NCI-H524 (cell line): ENCODE results near the gene SDK1.

ENCODE experiments used
- DNase-seq, 2 experiments: peaks; one replicate each; lab custom pipeline; 2025; lab: John Stamatoyannopoulos, UW

The SDK1 gene

DNA sequence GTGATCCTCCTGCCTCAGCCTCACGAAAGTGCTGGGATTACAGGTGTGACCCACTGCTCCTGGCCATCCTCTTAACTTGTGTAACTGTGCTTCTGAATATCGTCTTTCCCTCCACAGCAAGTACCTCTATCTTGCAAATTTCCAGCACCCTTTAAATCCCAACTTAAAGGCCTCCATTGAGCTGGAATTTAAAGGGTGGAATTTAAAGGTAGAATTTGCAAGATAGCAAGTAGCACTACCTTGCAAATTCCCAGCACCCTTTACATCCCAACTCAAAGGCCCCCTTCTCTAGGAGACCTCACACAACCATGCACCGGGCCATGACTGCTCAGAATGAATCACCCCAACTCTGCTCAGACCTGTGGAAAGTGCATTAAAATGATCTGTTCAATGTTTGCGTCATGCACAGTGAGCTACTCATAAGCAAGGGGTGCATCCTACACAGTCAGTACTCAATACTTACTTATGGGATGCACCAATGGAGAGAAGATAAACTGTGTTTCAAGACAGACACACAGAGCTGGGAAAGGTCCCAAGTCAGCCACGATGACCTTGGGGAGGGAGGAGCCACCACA, 17.8 kb upstream of the SDK1 start:
- DNase-seq: no peak

DNA sequence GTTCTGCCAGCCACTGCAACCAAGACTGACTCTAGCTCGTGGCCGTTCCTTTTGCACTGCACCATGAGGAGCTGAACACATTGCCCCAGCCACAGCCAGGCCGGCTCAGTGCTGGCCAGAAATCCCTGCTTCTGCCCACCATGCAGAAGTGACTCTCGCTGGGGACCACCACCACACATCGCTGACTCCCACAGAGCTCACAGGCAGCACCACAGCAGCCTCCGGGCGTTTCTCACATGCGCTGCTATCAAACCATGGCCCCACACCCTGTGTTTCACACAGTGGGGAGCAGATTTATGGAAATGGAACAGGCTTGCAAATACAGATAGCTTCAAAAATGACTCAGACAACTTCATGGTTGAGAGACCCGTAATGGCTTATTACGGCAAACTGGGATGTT, 15.4 kb upstream of the SDK1 start:
- DNase-seq: no peak

GRCh38 chr7:3289996-3290395, 11.1 kb upstream of the SDK1 start:
- DNase-seq: no peak

GRCh38 chr7:3292694-3293093, 8.4 kb upstream of the SDK1 start:
- no peak for DNase-seq

DNA sequence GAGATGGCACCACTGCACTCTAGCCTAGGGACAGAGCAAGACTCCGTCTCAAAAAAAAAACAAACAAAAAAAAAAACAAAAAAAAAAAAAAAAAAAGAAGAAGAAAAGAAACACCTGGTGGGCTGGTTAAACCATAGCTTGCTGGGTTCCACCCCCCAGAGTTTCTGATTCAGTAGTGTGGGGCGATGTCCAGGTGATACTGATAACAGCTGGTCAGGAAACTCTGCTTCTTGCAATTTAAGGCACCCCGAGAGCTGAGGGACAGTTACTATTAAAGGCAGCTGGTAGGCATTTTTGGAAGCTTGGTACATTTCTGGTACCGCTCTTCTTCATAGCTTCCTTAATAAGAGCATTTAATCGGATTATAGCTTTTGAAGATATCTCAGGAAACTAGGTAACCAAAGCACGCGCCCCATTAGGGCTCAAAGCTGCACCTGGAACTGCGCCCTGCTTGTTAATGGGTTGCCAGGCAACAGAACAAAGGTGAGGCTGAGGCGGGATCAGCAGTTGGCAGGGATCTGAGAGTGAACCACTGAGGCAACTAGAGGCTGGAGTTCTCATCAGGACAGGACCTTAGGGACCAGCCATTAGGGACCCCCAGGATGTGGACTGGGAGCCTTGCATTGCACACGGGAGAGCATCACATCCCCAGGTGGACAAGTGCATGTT, 6.5 kb upstream of the SDK1 start:
- peak; percentile 86 to 93 for DNase-seq

GRCh38 chr7:3297105-3297819, 3.8 kb upstream of the SDK1 start:
- DNase-seq: no peak

- DNase-seq: no peak
These were observed 816 bp upstream of the SDK1 start for GRCh38 chr7:3300221-3300650.

DNA sequence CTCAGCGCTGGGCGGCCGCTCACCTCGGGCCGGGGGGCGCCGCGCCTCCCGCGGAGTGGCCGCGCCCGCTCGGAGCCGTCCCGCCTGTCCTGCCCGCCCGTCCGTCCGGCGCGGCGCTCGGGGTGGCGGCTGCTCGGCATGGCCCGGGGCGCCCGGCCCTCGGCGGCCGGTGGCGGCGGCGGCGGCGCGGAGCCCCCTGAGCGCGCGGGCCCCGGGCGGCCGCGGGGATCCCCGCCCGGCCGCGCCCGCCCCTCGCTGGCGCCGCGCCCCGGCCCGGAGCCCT, 338 bp downstream of the SDK1 start:
- DNase-seq: no peak

- peak in 1 of 2 experiments; percentile 60 for DNase-seq
These were observed 973 bp downstream of the SDK1 start for GRCh38 chr7:3301831-3302618.

DNA sequence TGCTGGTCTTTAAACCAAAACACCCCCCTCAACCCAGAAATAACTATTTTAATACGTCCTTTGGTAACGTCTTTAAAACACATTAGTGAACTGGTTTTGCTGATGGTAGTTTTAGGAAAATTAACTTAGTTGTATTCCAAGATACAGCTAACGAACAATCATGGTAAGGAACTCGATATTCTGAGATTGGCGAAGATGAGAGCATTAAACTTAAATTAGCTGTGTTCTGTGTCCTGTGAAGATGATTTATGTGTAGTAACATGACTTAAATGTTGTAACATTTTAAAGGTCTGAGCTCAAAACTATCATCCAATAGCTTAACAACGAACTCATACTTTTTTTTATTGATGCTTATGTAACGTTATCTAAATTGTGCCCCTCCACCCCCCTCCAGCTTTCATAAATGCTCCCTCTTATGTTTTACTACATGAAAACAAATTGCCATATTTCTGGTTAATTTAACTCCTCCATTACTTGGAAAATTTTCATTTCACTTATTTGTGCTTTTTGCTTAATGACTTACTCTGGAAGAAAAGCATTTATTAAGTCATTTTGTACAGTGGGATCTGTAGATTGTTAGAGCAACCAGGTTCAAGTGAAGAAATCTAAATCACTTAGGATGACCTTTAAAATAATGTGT, 1.7 kb downstream of the SDK1 start:
- no peak for DNase-seq

DNA sequence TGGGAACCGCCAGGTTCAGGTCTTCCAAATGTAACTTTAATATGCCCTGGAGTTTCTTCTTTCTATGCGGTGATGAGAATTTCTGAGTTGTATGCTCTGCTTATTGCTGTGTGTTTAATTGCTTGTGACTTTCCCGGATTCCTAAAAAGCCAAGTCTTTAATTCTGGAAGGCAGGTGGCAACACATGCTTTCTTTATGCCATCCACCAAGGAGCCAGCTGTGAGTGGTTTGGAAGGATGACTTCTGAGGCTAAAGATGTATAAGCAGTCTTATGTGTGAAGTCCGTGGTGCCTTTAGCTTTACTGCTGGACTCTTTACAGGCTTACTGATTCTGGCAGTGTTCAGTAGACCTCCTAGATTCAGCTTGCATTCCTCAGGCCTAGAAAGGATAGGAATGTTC, 3.1 kb downstream of the SDK1 start:
- DNase-seq: peak in 1 of 2 experiments; percentile 34

GRCh38 chr7:3307435-3307834, 6.4 kb downstream of the SDK1 start:
- DNase-seq: no peak

DNA sequence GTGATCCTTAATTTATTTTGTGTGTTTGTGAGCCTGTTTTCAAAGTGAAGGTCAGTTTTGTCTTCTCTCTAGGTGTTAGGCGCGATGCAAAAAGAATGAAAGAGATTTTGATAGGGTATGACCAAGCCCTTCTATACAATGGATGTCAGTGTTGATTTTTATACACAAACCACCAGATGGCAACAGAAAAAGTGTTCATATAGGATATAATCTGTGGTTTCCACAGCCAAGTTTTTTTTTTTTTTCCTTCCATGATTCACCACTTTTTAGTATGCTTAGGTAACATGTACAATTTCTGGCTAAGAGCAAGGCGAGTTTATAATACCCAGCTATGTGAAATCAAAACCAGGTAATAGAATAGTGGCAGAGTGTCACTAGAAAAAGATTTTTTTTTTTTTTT, 8.1 kb downstream of the SDK1 start:
- peak in 1 of 2 experiments; percentile 17 for DNase-seq

DNA sequence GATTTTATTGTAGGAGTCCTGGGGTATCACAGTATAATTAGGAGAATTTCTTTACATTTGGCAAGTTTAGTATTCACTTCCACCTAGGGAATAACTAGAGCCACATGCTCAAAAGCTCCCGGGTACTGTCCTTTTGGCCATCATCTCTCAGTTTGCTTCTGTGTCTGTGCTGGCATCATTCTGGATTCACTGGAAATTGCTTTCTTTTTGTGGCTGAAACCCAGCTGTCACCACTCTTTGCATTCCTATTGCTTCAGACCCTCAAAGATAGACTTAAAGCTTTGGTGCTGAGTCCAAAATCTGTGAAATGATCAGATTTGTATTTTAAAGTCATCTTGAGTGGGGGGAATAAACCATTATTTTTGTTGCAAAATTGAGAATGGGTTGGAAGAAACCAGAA, 8.9 kb downstream of the SDK1 start:
- no peak for DNase-seq

- no peak for DNase-seq
These were observed 9.8 kb downstream of the SDK1 start for GRCh38 chr7:3310884-3311283.

GRCh38 chr7:3312583-3312982, 11.5 kb downstream of the SDK1 start:
- DNase-seq: no peak

DNA sequence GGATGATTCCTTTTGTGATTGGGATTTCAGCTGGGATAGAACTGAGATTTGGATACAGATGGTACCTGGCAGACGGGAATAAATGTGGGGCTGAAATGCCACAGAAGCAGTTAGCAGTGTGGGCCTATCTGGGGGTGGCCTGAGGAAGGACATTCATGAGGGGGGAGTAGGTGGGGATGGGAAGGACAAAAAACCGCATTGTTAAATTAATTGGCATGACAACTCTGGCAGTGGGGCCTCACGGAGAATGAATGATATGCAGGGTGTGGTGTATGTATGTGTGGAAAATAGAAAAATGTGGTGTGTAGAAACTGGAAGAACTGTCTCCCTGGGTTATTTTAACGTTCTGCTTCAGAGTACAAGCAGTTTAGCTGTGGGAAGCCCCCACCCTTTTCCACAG, 17.8 kb downstream of the SDK1 start:
- DNase-seq: no peak

- no peak for DNase-seq
These were observed 20.2 kb downstream of the SDK1 start for GRCh38 chr7:3321206-3321605.

DNA sequence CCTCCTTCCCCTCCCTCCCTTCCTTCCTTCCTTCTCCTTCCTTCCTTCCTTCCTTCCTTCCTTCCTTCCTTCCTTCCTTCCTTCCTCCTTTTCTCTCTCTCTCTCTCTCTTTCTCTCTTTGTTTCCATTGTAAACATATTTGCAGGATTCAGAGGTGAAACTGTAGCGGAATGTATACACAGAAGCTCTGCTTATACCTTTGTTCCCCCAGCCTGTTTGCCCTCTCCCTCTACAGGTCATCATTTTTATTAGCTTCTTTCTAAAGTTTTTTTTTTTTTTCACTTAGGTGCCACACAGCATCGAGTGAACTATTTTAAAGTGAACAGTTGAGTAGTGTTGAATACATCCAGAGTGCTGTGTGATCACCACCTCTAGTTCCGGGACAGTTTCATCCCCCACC, 20.7 kb downstream of the SDK1 start:
- no peak for DNase-seq

DNA sequence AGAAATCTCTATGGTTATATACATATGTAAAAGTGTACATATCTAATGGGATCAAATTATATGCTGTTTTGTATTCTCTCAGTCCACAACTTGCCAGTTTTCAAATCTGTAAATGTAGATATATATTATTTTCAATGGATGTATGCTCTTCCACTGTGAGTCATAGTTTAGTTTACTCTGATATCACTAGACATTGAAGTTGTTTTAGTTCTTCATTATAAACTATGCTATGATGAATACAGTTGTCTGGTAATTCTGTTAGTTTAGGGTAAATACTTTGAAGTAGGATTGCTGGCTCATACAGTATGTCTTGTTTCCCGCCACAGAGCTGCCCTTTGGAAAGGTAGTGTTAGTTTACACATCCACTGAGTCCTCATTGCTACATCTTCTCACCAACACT, 25.2 kb downstream of the SDK1 start:
- no peak for DNase-seq

DNA sequence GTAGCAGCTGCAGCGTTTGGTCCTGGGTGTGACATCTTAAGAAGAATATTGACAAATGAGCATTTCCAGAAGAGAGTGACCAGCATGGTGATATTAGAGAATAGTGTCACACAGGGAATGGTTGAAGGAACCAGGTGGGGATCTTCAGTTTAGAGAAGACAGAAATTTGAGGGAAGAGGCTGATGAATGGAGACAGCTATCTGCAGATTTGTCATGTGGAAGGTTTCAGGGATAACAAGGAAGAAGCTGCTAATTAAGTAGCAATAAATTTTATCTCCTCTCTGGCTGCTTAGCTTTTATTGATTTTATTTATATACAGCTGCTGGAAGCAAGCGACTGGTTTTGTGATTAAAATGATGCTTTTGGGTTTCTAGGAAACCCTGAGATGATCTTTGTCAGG, 26.0 kb downstream of the SDK1 start:
- peak in 1 of 2 experiments; percentile 15 for DNase-seq

DNA sequence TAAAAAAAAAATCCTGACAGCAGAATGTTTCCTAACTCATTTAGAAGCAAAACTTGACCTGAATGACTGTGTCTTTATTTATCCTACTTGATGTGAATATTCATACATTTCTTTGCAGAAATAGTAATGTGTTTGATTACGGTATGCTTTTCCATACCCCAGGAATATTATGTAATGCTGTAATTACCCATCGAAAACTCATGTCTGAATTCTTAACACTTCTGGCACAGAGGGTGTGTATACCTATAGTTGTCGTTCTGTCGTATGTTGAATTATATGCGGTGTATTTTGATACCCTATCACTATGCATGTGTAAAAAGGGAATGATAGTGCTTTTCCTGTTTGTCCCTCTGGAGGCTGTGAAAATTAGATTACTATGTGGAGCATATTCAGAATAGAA, 26.6 kb downstream of the SDK1 start:
- DNase-seq: no peak
